OCI-LY7 (cell line): ENCODE data around the gene RAB15. TPM values are rescaled to one million over a fixed set of nuclear protein-coding genes. Genes with fewer than 3 reads are reported as not detected.

Source experiments
- BruUV-seq: library from RNA; stranded (reverse); fragments of 400-500 nt; replicated peaks from 2 replicates; lab custom pipeline; 2021; lab: Mats Ljungman, UMichigan
- CTCF ChIA-PET: fragments of 300-600 bp; sonication (Branson Sonifier 250); formaldehyde crosslinking; loops from one replicate; lab custom pipeline; 2022; ENCODE audit warnings: antibody characterized with exemption; ENCODE audit not compliant: unreplicated experiment; lab: Charles Lee
- POLR2A ChIA-PET: fragments of 300-600 bp; sonication (Branson Sonifier 250); formaldehyde crosslinking; loops from one replicate; lab custom pipeline; 2022; ENCODE audit warnings: antibody characterized with exemption; lab: Charles Lee
- DNase-seq: peaks from one replicate; pipeline ENCODE4 v3.0.0-alpha.2; 2015; ENCODE audit warnings: low spot score
- H2AFZ ChIP-seq: fragments of 200-600 bp; sonication (generic), shearing (Covaris generic); 2 replicates; pipeline ENCODE4 v1.6.1; 2014; ENCODE audit warnings: mild to moderate bottlenecking, antibody characterized with exemption, low read length, moderate library complexity
- H3K27ac ChIP-seq: fragments of 200-600 bp; sonication (generic); 2 replicates; pipeline ENCODE4 v1.5.1; 2014; ENCODE audit warnings: mixed run types, low read depth, mild to moderate bottlenecking, moderate library complexity, low read length, inconsistent platforms; ENCODE audit not compliant: poor library complexity, severe bottlenecking
- H3K36me3 ChIP-seq: fragments of 200-600 bp; sonication (generic); 2 replicates; pipeline ENCODE4 v1.6.1; 2014; ENCODE audit warnings: mild to moderate bottlenecking, antibody characterized with exemption, low read length, moderate library complexity, mixed read lengths; ENCODE audit not compliant: insufficient read depth
- H3K4me1 ChIP-seq: fragments of 200-600 bp; sonication (generic); 2 replicates; pipeline ENCODE4 v1.5.1; 2014; ENCODE audit warnings: mild to moderate bottlenecking, low read length; ENCODE audit not compliant: insufficient read depth, poor library complexity, severe bottlenecking
- H3K4me2 ChIP-seq: fragments of 200-600 bp; sonication (generic); 2 replicates; pipeline ENCODE4 v1.6.1; 2014; ENCODE audit warnings: mild to moderate bottlenecking, low read length
- H3K4me3 ChIP-seq: fragments of 200-600 bp; sonication (generic); 2 replicates; pipeline ENCODE4 v1.5.1; 2014; ENCODE audit warnings: mild to moderate bottlenecking, low read depth, low read length; ENCODE audit not compliant: poor library complexity, severe bottlenecking
- H3K79me2 ChIP-seq: fragments of 200-600 bp; sonication (generic); 2 replicates; pipeline ENCODE4 v1.6.1; 2016; ENCODE audit warnings: low read depth, mild to moderate bottlenecking, low read length, moderate library complexity, mixed read lengths; ENCODE audit not compliant: insufficient read depth
- H3K9me2 ChIP-seq: fragments of 200-600 bp; sonication (generic); 2 replicates; pipeline ENCODE4 v1.6.1; 2016; ENCODE audit warnings: mild to moderate bottlenecking, low read length, mixed read lengths; ENCODE audit not compliant: insufficient read depth
- H3K9me3 ChIP-seq: fragments of 200-600 bp; sonication (generic); 2 replicates; pipeline ENCODE4 v1.6.1; 2014; ENCODE audit warnings: mild to moderate bottlenecking, mixed run types, low read length, mixed read lengths
- H4K20me1 ChIP-seq: fragments of 200-600 bp; sonication (generic); 2 replicates; pipeline ENCODE4 v1.6.1; 2014; ENCODE audit warnings: mild to moderate bottlenecking, antibody characterized with exemption, low read length, moderate library complexity, mixed read lengths; ENCODE audit not compliant: insufficient read depth
- CTCF ChIP-seq: fragments of 200-600 bp; sonication (generic); conservative IDR thresholded peaks from 2 replicates; pipeline ENCODE4 v1.5.1; 2014; ENCODE audit warnings: mild to moderate bottlenecking, antibody characterized with exemption, low read length, moderate library complexity, mixed read lengths
- EZH2phosphoT487 ChIP-seq: fragments of 200-600 bp; sonication (generic); IDR thresholded peaks from 2 replicates; pipeline ENCODE4 v1.6.1; 2018; ENCODE audit warnings: low read depth, borderline replicate concordance, mild to moderate bottlenecking, mixed run types, antibody characterized with exemption, low read length, moderate library complexity, mixed read lengths
- intact Hi-C: fragments of 100-400 bp; cut with micrococcal nuclease; formaldehyde crosslinking; loops from one replicate; pipeline ENCODE4 v1.10.0; 2022; ENCODE audit not compliant: unreplicated experiment
- total RNA-seq, 2 experiments: library from RNA; depleted of rRNA in 1 of 2; stranded (reverse); fragments of >200 nt in 1 of 2; shearing (Covaris generic) in 1 of 2; gene quantifications; 2 replicates each; pipeline ENCODE4 v1.2.3, GENCODE V29; 2014 to 2022

RAB15 gene
- total RNA-seq, 2 experiments from 2014 or later, result 0.38 TPM; not detected in 1

DNA sequence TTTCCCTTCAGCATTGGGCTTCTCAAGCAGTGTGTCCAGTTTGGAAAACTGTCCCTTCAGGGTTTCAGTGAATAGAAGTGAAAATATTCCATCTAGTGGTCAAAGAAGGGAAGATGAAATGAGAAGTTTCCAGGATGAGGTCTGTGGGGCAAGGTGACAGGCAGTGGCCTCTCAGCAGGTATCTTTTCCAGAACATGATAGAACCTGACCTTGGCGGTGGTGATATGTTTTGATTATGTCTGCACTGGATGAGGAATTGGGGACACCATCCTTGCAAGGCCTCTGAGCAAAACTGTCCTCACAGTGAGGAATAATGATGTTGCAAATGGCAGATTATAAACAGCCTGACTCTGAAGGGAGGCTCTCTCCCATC, 34.3 kb downstream of the RAB15 start:
- Histone ChIP-seq H3K9me3 (no peaks in the 10 kb centered on the region), H2AFZ (no peak overlapping the region), H3K9me2 (no peaks in the 10 kb centered on the region), H3K4me1 (no peaks in the 10 kb centered on the region), H3K4me2 (no peak overlapping the region), H3K4me3 (no peak overlapping the region), H3K27ac (no peak overlapping the region), H3K36me3 (peaks cover 46% of the 10 kb centered on the region), H4K20me1 (no peaks in the 10 kb centered on the region), H3K79me2 (no peaks in the 10 kb centered on the region)
- intact Hi-C loops, result no loop called here
- ChIA-PET POLR2A (no interaction called here), CTCF (no interaction called here)
- no peak for DNase-seq
- BruUV-seq, result no TSS peak
- TF ChIP-seq CTCF, result peak; percentile 36; the same call in 1 of the 2 replicates
- no peak for TF ChIP-seq EZH2phosphoT487

- Histone ChIP-seq H2AFZ (no peak overlapping the region), H4K20me1 (no peaks in the 10 kb centered on the region), H3K4me1 (no peaks in the 10 kb centered on the region), H3K79me2 (no peaks in the 10 kb centered on the region), H3K9me3 (no peaks in the 10 kb centered on the region), H3K4me3 (no peak overlapping the region), H3K27ac (no peak overlapping the region), H3K4me2 (no peak overlapping the region), H3K9me2 (no peaks in the 10 kb centered on the region), H3K36me3 (peaks cover 51% of the 10 kb centered on the region)
- ChIA-PET CTCF (no interaction called here), POLR2A (interaction anchor here (0.7 to 1.9 kb wide), 5 partner anchors 9 to 47 kb away, joined by 3 to 12 read pairs (median 3); no protein-coding TSS in a partner anchor)
- intact Hi-C loops, result no loop called here
- no peak for DNase-seq
- BruUV-seq, result no TSS peak
- no peak for TF ChIP-seq EZH2phosphoT487
- no peak for TF ChIP-seq CTCF
Measured at GRCh38 chr14:64937171-64937820, 34.8 kb downstream of the RAB15 start.

DNA sequence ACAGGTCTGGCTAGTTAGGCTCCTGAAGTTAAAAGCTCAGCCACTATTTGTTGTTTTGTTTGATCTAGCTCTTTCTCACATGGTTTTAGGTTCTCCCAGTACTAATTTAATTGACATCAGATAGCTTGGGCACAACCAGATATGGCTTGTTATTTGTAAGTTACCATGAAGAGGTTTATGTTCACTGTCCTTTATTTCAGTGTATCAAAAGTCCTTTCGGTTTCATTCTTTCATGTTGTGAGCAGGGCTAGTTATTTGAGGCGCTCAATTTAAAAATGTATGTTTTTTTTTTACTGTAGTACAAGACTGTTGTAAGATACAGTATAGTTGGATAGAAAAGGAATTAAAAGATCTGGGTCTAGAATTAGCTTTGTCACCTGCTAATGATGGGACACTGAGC, 36.6 kb downstream of the RAB15 start:
- Histone ChIP-seq H3K4me3 (no peak overlapping the region), H4K20me1 (no peaks in the 10 kb centered on the region), H3K4me1 (no peaks in the 10 kb centered on the region), H3K27ac (no peak overlapping the region), H3K9me2 (no peaks in the 10 kb centered on the region), H3K79me2 (no peaks in the 10 kb centered on the region), H2AFZ (no peak overlapping the region), H3K36me3 (peaks cover 69% of the 10 kb centered on the region), H3K4me2 (no peak overlapping the region), H3K9me3 (no peaks in the 10 kb centered on the region)
- ChIA-PET POLR2A (interaction anchor here (0.6 to 1.9 kb wide), 2 partner anchors 11 kb away, joined by 3 to 12 read pairs; no protein-coding TSS in a partner anchor), CTCF (no interaction called here)
- no peak for DNase-seq
- no TSS peak for BruUV-seq
- TF ChIP-seq CTCF (no peak), EZH2phosphoT487 (no peak)
- intact Hi-C loops, result no loop called here
